Measurements from ENCODE around the gene DNAI1.

The DNAI1 gene

GRCh38 chr9:34560599-34561214, 102.1 kb downstream of the DNAI1 start:
- DNase-seq = no peak

GRCh38 chr9:34562135-34562745, 103.6 kb downstream of the DNAI1 start:
- DNase-seq = no peak

GRCh38 chr9:34563262-34563661, 104.7 kb downstream of the DNAI1 start:
- no peak for DNase-seq

- DNase-seq = no peak
Observed at GRCh38 chr9:34564617-34565016, 106.0 kb downstream of the DNAI1 start.

- no peak for DNase-seq
Observed at GRCh38 chr9:34565856-34566255, 107.3 kb downstream of the DNAI1 start.

- DNase-seq = no peak
Observed at GRCh38 chr9:34566322-34566721, 107.7 kb downstream of the DNAI1 start.

GRCh38 chr9:34566972-34567371, 108.4 kb downstream of the DNAI1 start:
- no peak for DNase-seq

GRCh38 chr9:34568133-34568532, 109.5 kb downstream of the DNAI1 start:
- no peak for DNase-seq

- no peak for DNase-seq
Observed at GRCh38 chr9:34568774-34569173, 110.2 kb downstream of the DNAI1 start.

GRCh38 chr9:34570376-34570775, 111.8 kb downstream of the DNAI1 start:
- no peak for DNase-seq

All from activated effector memory CD4-positive, alpha-beta T cell treated with Interleukin-2 at 50 U/mL for 16 hours (primary cell).